OCI-LY7 (cell line): ENCODE measurements around the gene IFT80. TPM values are rescaled to one million over a fixed set of nuclear protein-coding genes. Genes with fewer than 3 reads are reported as not detected.

Source experiments
- BruUV-seq: library from RNA; stranded (reverse); fragments of 400-500 nt; replicated peaks from 2 replicates; lab custom pipeline; 2021; lab: Mats Ljungman, UMichigan
- CTCF ChIA-PET: fragments of 300-600 bp; sonication (Branson Sonifier 250); formaldehyde crosslinking; loops from one replicate; lab custom pipeline; 2022; ENCODE audit warnings: antibody characterized with exemption; ENCODE audit not compliant: unreplicated experiment; lab: Charles Lee
- POLR2A ChIA-PET: fragments of 300-600 bp; sonication (Branson Sonifier 250); formaldehyde crosslinking; loops from one replicate; lab custom pipeline; 2022; ENCODE audit warnings: antibody characterized with exemption; lab: Charles Lee
- DNase-seq: peaks from one replicate; pipeline ENCODE4 v3.0.0-alpha.2; 2015; ENCODE audit warnings: low spot score
- H2AFZ ChIP-seq: fragments of 200-600 bp; sonication (generic), shearing (Covaris generic); 2 replicates; pipeline ENCODE4 v1.6.1; 2014; ENCODE audit warnings: mild to moderate bottlenecking, antibody characterized with exemption, low read length, moderate library complexity
- H3K27ac ChIP-seq: fragments of 200-600 bp; sonication (generic); 2 replicates; pipeline ENCODE4 v1.5.1; 2014; ENCODE audit warnings: mixed run types, low read depth, mild to moderate bottlenecking, moderate library complexity, low read length, inconsistent platforms; ENCODE audit not compliant: poor library complexity, severe bottlenecking
- H3K36me3 ChIP-seq: fragments of 200-600 bp; sonication (generic); 2 replicates; pipeline ENCODE4 v1.6.1; 2014; ENCODE audit warnings: mild to moderate bottlenecking, antibody characterized with exemption, low read length, moderate library complexity, mixed read lengths; ENCODE audit not compliant: insufficient read depth
- H3K4me1 ChIP-seq: fragments of 200-600 bp; sonication (generic); 2 replicates; pipeline ENCODE4 v1.5.1; 2014; ENCODE audit warnings: mild to moderate bottlenecking, low read length; ENCODE audit not compliant: insufficient read depth, poor library complexity, severe bottlenecking
- H3K4me2 ChIP-seq: fragments of 200-600 bp; sonication (generic); 2 replicates; pipeline ENCODE4 v1.6.1; 2014; ENCODE audit warnings: mild to moderate bottlenecking, low read length
- H3K4me3 ChIP-seq: fragments of 200-600 bp; sonication (generic); 2 replicates; pipeline ENCODE4 v1.5.1; 2014; ENCODE audit warnings: mild to moderate bottlenecking, low read depth, low read length; ENCODE audit not compliant: poor library complexity, severe bottlenecking
- H3K79me2 ChIP-seq: fragments of 200-600 bp; sonication (generic); 2 replicates; pipeline ENCODE4 v1.6.1; 2016; ENCODE audit warnings: low read depth, mild to moderate bottlenecking, low read length, moderate library complexity, mixed read lengths; ENCODE audit not compliant: insufficient read depth
- H3K9me2 ChIP-seq: fragments of 200-600 bp; sonication (generic); 2 replicates; pipeline ENCODE4 v1.6.1; 2016; ENCODE audit warnings: mild to moderate bottlenecking, low read length, mixed read lengths; ENCODE audit not compliant: insufficient read depth
- H3K9me3 ChIP-seq: fragments of 200-600 bp; sonication (generic); 2 replicates; pipeline ENCODE4 v1.6.1; 2014; ENCODE audit warnings: mild to moderate bottlenecking, mixed run types, low read length, mixed read lengths
- H4K20me1 ChIP-seq: fragments of 200-600 bp; sonication (generic); 2 replicates; pipeline ENCODE4 v1.6.1; 2014; ENCODE audit warnings: mild to moderate bottlenecking, antibody characterized with exemption, low read length, moderate library complexity, mixed read lengths; ENCODE audit not compliant: insufficient read depth
- EZH2phosphoT487 ChIP-seq: fragments of 200-600 bp; sonication (generic); IDR thresholded peaks from 2 replicates; pipeline ENCODE4 v1.6.1; 2018; ENCODE audit warnings: low read depth, borderline replicate concordance, mild to moderate bottlenecking, mixed run types, antibody characterized with exemption, low read length, moderate library complexity, mixed read lengths
- intact Hi-C: fragments of 100-400 bp; cut with micrococcal nuclease; formaldehyde crosslinking; loops from one replicate; pipeline ENCODE4 v1.10.0; 2022; ENCODE audit not compliant: unreplicated experiment
- microRNA-seq: library from miRNA; unstranded; fragments of <30 nt; microRNA quantifications from one replicate; pipeline ENCODE4 v1.2.0, GENCODE V29; 2022; ENCODE audit warnings: borderline replicate concordance
- small RNA-seq: library from RNA; depleted of rRNA; stranded (forward); fragments of <200 nt; gene quantifications from one replicate; pipeline ENCODE3, GENCODE V24; 2014
- total RNA-seq, 2 experiments: library from RNA; depleted of rRNA in 1 of 2; stranded (reverse); fragments of >200 nt in 1 of 2; shearing (Covaris generic) in 1 of 2; gene quantifications; 2 replicates each; pipeline ENCODE4 v1.2.3, GENCODE V29; 2014 to 2022
- TF ChIP-seq, protein P1 (sequence below): fragments of 200-600 bp; sonication (generic); conservative IDR thresholded peaks from 2 replicates; pipeline ENCODE4 v1.5.1; 2014; ENCODE audit warnings: mild to moderate bottlenecking, antibody characterized with exemption, low read length, moderate library complexity, mixed read lengths

The IFT80 gene
- total RNA-seq, 2 experiments from 2014 or later: 33.5 to 49.5 TPM

DNA sequence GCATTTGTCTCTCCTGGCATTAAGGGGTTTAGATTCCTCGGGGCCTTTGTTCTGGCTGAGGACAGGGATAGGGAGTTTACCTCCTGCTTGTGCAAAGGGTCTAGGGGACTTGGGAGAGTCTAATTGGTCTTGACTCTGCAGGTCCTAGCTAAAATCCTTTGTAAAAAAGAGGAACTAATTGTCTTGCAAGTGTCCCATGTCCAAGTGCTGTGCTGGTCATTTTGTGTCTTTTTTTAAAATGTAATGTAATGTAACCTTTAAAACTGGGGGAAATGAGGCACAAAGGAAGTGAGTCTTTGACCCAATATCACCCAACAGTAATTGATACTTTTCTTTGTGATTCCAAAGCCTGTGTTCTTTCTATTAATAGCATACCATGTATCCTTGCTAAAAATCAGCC, 188.7 kb downstream of the IFT80 start:
- no peak for TF ChIP-seq EZH2phosphoT487
- TF ChIP-seq, protein P1, sequence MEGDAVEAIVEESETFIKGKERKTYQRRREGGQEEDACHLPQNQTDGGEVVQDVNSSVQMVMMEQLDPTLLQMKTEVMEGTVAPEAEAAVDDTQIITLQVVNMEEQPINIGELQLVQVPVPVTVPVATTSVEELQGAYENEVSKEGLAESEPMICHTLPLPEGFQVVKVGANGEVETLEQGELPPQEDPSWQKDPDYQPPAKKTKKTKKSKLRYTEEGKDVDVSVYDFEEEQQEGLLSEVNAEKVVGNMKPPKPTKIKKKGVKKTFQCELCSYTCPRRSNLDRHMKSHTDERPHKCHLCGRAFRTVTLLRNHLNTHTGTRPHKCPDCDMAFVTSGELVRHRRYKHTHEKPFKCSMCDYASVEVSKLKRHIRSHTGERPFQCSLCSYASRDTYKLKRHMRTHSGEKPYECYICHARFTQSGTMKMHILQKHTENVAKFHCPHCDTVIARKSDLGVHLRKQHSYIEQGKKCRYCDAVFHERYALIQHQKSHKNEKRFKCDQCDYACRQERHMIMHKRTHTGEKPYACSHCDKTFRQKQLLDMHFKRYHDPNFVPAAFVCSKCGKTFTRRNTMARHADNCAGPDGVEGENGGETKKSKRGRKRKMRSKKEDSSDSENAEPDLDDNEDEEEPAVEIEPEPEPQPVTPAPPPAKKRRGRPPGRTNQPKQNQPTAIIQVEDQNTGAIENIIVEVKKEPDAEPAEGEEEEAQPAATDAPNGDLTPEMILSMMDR: no peak
- H4K20me1 ChIP-seq: no peaks in the 10 kb centered on the region
- no peaks in the 10 kb centered on the region for H3K36me3 ChIP-seq
- H2AFZ ChIP-seq: no peak overlapping the region
- H3K79me2 ChIP-seq: no peaks in the 10 kb centered on the region
- CTCF ChIA-PET: no interaction called here
- BruUV-seq: no TSS peak
- no peak overlapping the region for H3K27ac ChIP-seq
- no peak for DNase-seq
- no peak overlapping the region for H3K4me2 ChIP-seq
- no peaks in the 10 kb centered on the region for H3K9me2 ChIP-seq
- H3K9me3 ChIP-seq: no peaks in the 10 kb centered on the region
- intact Hi-C loops: no loop called here
- no peaks in the 10 kb centered on the region for H3K4me1 ChIP-seq
- H3K4me3 ChIP-seq: no peak overlapping the region
- POLR2A ChIA-PET: interaction anchor here (0.6 kb wide), 1 partner anchor 11 kb away, joined by 3 read pairs; no protein-coding TSS in a partner anchor

Small RNA genes within 50 kb of the gene (microRNA-seq; reads per million reads assigned to microRNA genes)
- gene MIR15B (5,041 reads per million, percentile 91 among the genes with 10 or more reads in this experiment), gene MIR16-2 (4,236 reads per million, percentile 90 among the genes with 10 or more reads in this experiment)

Small RNA genes within 50 kb of the gene (small RNA-seq; reads per million reads assigned to genes)
- gene MIR15B (3.7 reads per million, percentile 88 among the genes with 10 or more reads in this experiment), gene MIR16-2 (5.3 reads per million, percentile 92 among the genes with 10 or more reads in this experiment)

Other genes with a start within 250 kb of the IFT80 start
- gene C3orf80, start 173.8 kb downstream of the IFT80 start, total RNA-seq (2014; rRNA removed; shearing (Covaris generic)): not detected in 2 replicates
- gene C3orf80, start 173.8 kb downstream of the IFT80 start, total RNA-seq (2022): not detected in 2 replicates
- 316 and 348 TPM in 2 replicates for gene SMC4, start 425 bp upstream of the IFT80 start, total RNA-seq (2014; rRNA removed; shearing (Covaris generic))
- 352 and 382 TPM in 2 replicates for gene SMC4, start 425 bp upstream of the IFT80 start, total RNA-seq (2022)
- 26.1 and 28.7 TPM in 2 replicates for gene TRIM59, start 50.6 kb upstream of the IFT80 start, total RNA-seq (2014; rRNA removed; shearing (Covaris generic))
- 46.9 and 60.0 TPM in 2 replicates for gene TRIM59, start 50.6 kb upstream of the IFT80 start, total RNA-seq (2022)
- gene KPNA4, start 166.3 kb upstream of the IFT80 start, total RNA-seq (2014; rRNA removed; shearing (Covaris generic)): 12.4 and 15.7 TPM in 2 replicates
- gene KPNA4, start 166.3 kb upstream of the IFT80 start, total RNA-seq (2022): 46.3 and 53.2 TPM in 2 replicates